GM19023 (cell line): ENCODE results near the gene MRTFA.

Experiments
- ATAC-seq: cut with Tn5 transposase; IDR thresholded peaks from one replicate; pipeline ENCODE4 v1.9.1; 2021; ENCODE audit warnings: mild to moderate bottlenecking, moderate library complexity; ENCODE audit not compliant: unreplicated experiment

The MRTFA gene

DNA sequence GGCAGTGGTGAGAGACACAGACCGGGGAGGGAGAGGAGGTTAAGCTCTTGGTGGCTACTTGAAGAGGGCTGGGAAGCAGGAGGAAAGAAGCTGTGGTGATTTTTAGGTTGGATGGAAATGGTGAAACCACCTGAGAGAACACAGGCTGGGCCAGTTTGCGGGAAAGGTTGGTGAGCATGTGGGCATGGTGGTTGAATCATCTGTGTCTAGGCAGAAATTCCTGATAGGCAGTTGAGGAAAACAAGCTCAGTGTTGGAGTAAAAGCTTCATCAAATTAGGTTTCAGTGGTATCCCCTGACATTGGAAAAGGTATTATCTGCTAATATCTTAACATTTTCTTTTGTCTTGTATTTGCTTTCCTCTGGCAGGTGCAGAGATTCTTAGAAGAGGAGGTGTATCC lies 270.5 kb downstream of the MRTFA start:
- no peak for ATAC-seq

DNA sequence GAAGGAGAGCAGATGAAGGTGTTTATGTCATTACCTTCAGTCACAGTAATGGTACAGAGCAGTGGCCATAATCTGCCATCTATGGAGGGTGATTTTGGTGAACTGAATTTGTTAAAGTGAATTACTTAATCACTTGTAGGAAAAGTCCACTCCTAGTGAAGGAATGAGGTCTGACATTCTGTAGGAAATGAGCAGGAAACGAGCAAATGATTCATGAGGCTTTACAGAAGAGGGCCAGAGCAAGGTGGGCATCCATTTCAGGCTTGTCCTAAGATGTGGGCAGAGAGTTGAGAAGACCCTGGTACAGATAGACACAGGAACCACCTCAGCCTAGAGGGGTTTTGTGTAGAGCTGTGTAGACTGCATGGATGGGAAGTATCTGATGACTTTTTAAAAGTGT lies 272.1 kb downstream of the MRTFA start:
- no peak for ATAC-seq

DNA sequence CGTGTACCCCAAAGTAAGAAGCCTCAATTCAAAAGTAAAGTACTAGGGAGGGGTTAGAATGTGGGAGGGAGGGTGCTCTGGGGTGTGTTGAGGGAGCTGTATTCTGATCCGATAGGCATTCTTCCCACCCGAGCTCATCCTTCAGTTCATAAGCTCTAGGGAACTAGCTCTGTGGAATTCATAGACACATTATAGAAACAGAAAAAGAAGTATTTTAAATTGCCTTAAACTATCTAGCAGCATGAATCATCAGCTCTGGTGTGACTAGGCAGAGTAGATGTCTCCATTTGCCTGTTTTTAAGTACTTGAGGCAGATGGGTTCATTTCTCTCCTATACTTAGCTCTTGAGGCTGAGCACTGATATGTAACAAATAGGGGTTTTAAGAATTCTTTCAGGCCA lies 273.5 kb downstream of the MRTFA start:
- ATAC-seq: no peak

DNA sequence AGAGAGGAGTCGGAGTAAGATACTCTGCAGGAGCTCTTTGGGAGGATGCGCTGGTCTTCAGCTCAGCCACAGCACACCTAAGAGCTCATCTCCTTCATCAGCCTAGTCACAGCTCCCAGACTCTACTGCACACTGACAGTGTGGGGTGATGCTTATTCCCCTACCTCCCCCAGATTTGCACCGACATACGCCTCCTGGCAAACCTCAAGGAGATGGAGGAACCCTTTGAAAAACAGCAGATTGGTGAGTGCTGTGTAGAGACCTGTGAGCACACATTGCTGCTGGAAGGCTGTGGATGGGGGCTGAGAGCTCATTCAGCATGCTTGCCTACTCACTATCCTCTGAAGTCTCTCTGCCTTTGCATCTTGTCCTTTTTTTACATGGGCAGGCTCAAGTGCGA lies 275.4 kb downstream of the MRTFA start:
- ATAC-seq: no peak
